Muscle layer of colon (tissue), 2 donors: Measurements from ENCODE around the gene PNO1.
A peak's percentile ranks its signal among the peaks of the same experiment; 100 is the strongest.

Experiments used
- H3K27ac ChIP-seq: one replicate; pipeline ENCODE4 v1.7.0; 2013; ENCODE audit warnings: low read depth, mild to moderate bottlenecking, low read length, moderate library complexity
- H3K27me3 ChIP-seq, 2 donors: one replicate each; pipeline ENCODE4 v1.7.0; 2013; ENCODE audit warnings: low read length in 2 of 2, mild to moderate bottlenecking in 2 of 2; ENCODE audit not compliant: insufficient read depth in 2 of 2, control insufficient read depth in 1 of 2
- H3K36me3 ChIP-seq: one replicate; pipeline ENCODE4 v1.7.0; 2013; ENCODE audit warnings: mild to moderate bottlenecking, low read length; ENCODE audit not compliant: insufficient read depth
- H3K4me1 ChIP-seq: one replicate; pipeline ENCODE4 v1.7.0; 2013; ENCODE audit warnings: mild to moderate bottlenecking, low read length; ENCODE audit not compliant: insufficient read depth
- H3K4me3 ChIP-seq, 2 donors: one replicate each; pipeline ENCODE4 v1.7.0; 2013; ENCODE audit warnings: low read length in 2 of 2, low read depth in 1 of 2, mild to moderate bottlenecking in 1 of 2, moderate library complexity in 1 of 2
- H3K9ac ChIP-seq: one replicate; pipeline ENCODE4 v1.7.0; 2013; ENCODE audit warnings: low read length
- H3K9me3 ChIP-seq: one replicate; pipeline ENCODE4 v1.7.0; 2013; ENCODE audit warnings: mild to moderate bottlenecking, low read length
- donor health status: abdominal sarcoma.
- donor health status: Adenocarcinoma of cecum.

PNO1 gene

GRCh38 chr2:68127358-68128242 is 30.1 kb upstream of the PNO1 start:
- Histone ChIP-seq H3K27me3 (no peaks in the 10 kb centered on the region), H3K36me3 (peaks cover under 1% of the 10 kb centered on the region), H3K27ac (no peak overlapping the region), H3K4me3 (no peak overlapping the region), H3K4me1 (peaks cover 3% of the 10 kb centered on the region), H3K9ac (no peak overlapping the region), H3K9me3 (no peaks in the 10 kb centered on the region)

GRCh38 chr2:68134120-68134519 is 23.6 kb upstream of the PNO1 start:
- no peak overlapping the region for H3K4me3 ChIP-seq
- no peaks in the 10 kb centered on the region for H3K27me3 ChIP-seq
- H3K9ac ChIP-seq = no peak overlapping the region
- H3K9me3 ChIP-seq = no peaks in the 10 kb centered on the region
- H3K36me3 ChIP-seq = peaks cover 34% of the 10 kb centered on the region
- no peak overlapping the region for H3K27ac ChIP-seq
- H3K4me1 ChIP-seq = no peaks in the 10 kb centered on the region

GRCh38 chr2:68134554-68134953 is 23.1 kb upstream of the PNO1 start:
- H3K4me3 ChIP-seq = no peak overlapping the region
- H3K27ac ChIP-seq = no peak overlapping the region
- H3K9ac ChIP-seq = no peak overlapping the region
- no peaks in the 10 kb centered on the region for H3K4me1 ChIP-seq
- peaks cover 34% of the 10 kb centered on the region for H3K36me3 ChIP-seq
- H3K27me3 ChIP-seq = no peaks in the 10 kb centered on the region
- H3K9me3 ChIP-seq = no peaks in the 10 kb centered on the region

GRCh38 chr2:68135448-68136320 is 22.0 kb upstream of the PNO1 start:
- Histone ChIP-seq H3K36me3 (peaks cover 39% of the 10 kb centered on the region), H3K27me3 (no peaks in the 10 kb centered on the region)

GRCh38 chr2:68141875-68142274 is 15.8 kb upstream of the PNO1 start:
- Histone ChIP-seq H3K27me3 (no peaks in the 10 kb centered on the region), H3K4me1 (no peaks in the 10 kb centered on the region), H3K36me3 (peaks cover 17% of the 10 kb centered on the region), H3K9me3 (no peaks in the 10 kb centered on the region), H3K9ac (no peak overlapping the region), H3K27ac (no peak overlapping the region), H3K4me3 (no peak overlapping the region)

More at GRCh38 chr2:68135448-68136320, 22.0 kb upstream of the PNO1 start:
- Histone ChIP-seq H3K4me1 (no peaks in the 10 kb centered on the region), H3K4me3 (no peak overlapping the region), H3K9me3 (no peaks in the 10 kb centered on the region), H3K27ac (no peak overlapping the region), H3K9ac (no peak overlapping the region)

- no peaks in the 10 kb centered on the region for H3K36me3 ChIP-seq
- no peak overlapping the region for H3K9ac ChIP-seq
- H3K4me1 ChIP-seq = peaks cover 7% of the 10 kb centered on the region
- no peaks in the 10 kb centered on the region for H3K27me3 ChIP-seq
- no peak overlapping the region for H3K4me3 ChIP-seq
- no peak overlapping the region for H3K27ac ChIP-seq
- H3K9me3 ChIP-seq = no peaks in the 10 kb centered on the region
Observed at GRCh38 chr2:68151037-68151436, 6.7 kb upstream of the PNO1 start.

- Histone ChIP-seq H3K9ac (no peak overlapping the region), H3K4me1 (peaks cover 14% of the 10 kb centered on the region), H3K27me3 (no peaks in the 10 kb centered on the region), H3K4me3 (no peak overlapping the region), H3K36me3 (no peaks in the 10 kb centered on the region), H3K27ac (no peak overlapping the region), H3K9me3 (no peaks in the 10 kb centered on the region)
Observed at GRCh38 chr2:68152681-68153347, 4.9 kb upstream of the PNO1 start.

GRCh38 chr2:68155618-68156017 is 2.1 kb upstream of the PNO1 start:
- Histone ChIP-seq H3K27ac (no peak overlapping the region), H3K9me3 (no peaks in the 10 kb centered on the region), H3K4me1 (peaks cover 27% of the 10 kb centered on the region), H3K27me3 (no peaks in the 10 kb centered on the region), H3K9ac (no peak overlapping the region), H3K36me3 (peaks cover 5% of the 10 kb centered on the region), H3K4me3 (no peak overlapping the region)

- H3K27me3 ChIP-seq = no peaks in the 10 kb centered on the region
- peak overlapping the region; percentile 63 to 68 for H3K4me3 ChIP-seq
- H3K9me3 ChIP-seq = no peaks in the 10 kb centered on the region
- H3K27ac ChIP-seq = peak overlapping the region; percentile 93
- peak overlapping the region; percentile 85 for H3K9ac ChIP-seq
- H3K36me3 ChIP-seq = peaks cover 8% of the 10 kb centered on the region
- H3K4me1 ChIP-seq = peaks cover 27% of the 10 kb centered on the region
Observed at GRCh38 chr2:68156419-68156818, 1.3 kb upstream of the PNO1 start.

- Histone ChIP-seq H3K27me3 (no peaks in the 10 kb centered on the region), H3K9me3 (no peaks in the 10 kb centered on the region), H3K4me3 (peak overlapping the region; percentile 63 to 68), H3K36me3 (peaks cover 11% of the 10 kb centered on the region), H3K4me1 (peaks cover 27% of the 10 kb centered on the region), H3K9ac (peak overlapping the region; percentile 85), H3K27ac (peak overlapping the region; percentile 93)
Observed at GRCh38 chr2:68157002-68157401, 686 bp upstream of the PNO1 start.

GRCh38 chr2:68158134-68158447 is 403 bp downstream of the PNO1 start:
- Histone ChIP-seq H3K4me3 (peak overlapping the region; percentile 68 to 94), H3K9ac (peak overlapping the region; percentile 62), H3K4me1 (peaks cover 27% of the 10 kb centered on the region), H3K36me3 (peaks cover 21% of the 10 kb centered on the region), H3K27me3 (no peaks in the 10 kb centered on the region), H3K27ac (peak overlapping the region; percentile 93), H3K9me3 (no peaks in the 10 kb centered on the region)
